Upper lobe of left lung (tissue), 4 donors: ENCODE data around the gene CCT7.

Experiments used
- CTCF ChIP-seq, 6 experiments: fragments of 450-650 bp in 4 of 6; fragments of 200-600 bp in 2 of 6; sonication (generic) in 2 of 6; IDR thresholded peaks; one replicate each; pipeline ENCODE4 v1.5.1; 2016 to 2019; ENCODE audit warnings: antibody characterized with exemption in 6 of 6
- EP300 ChIP-seq, 4 donors: sonication (generic); formaldehyde crosslinking; IDR thresholded peaks; one replicate each; pipeline ENCODE4 v1.5.1; 2017; ENCODE audit warnings: antibody characterized with exemption in 4 of 4, control low read depth in 2 of 4
- POLR2A ChIP-seq, 4 donors: fragments of 450-650 bp; IDR thresholded peaks; one replicate each; pipeline ENCODE4 v1.5.1; 2016 to 2017; ENCODE audit warnings: antibody characterized with exemption in 4 of 4, mild to moderate bottlenecking in 2 of 4
- POLR2AphosphoS5 ChIP-seq, 2 donors: sonication (generic); formaldehyde crosslinking; IDR thresholded peaks; one replicate each; pipeline ENCODE4 v1.5.1; 2017; ENCODE audit warnings: antibody characterized with exemption in 2 of 2

- TF ChIP-seq POLR2A (IDR thresholded peaks at IDR 0.05) (no peak), EP300 (IDR thresholded peaks at IDR 0.05) (no peak), CTCF (IDR thresholded peaks at IDR 0.05) (no peak), POLR2AphosphoS5 (IDR thresholded peaks at IDR 0.05) (no peak)
Measured at GRCh38 chr2:73210019-73210418, 24.1 kb upstream of the CCT7 start.
